HepG2 (cell line): ENCODE results near the gene APIP. TPM values are rescaled to one million over a fixed set of nuclear protein-coding genes. Genes with fewer than 3 reads are reported as not detected.

Experiments
- BHLHE40 ChIP-seq: IDR thresholded peaks from 2 replicates; pipeline ENCODE4 v1.6.1; 2011; ENCODE audit warnings: low read length, improper control_type of control experiment
- CREB1 ChIP-seq, 2 experiments: fragments of 450-650 bp in 1 of 2; IDR thresholded peaks; 2 replicates each; pipeline ENCODE4 v1.6.1; 2016 to 2017; ENCODE audit warnings: control low read depth in 1 of 2, mild to moderate bottlenecking in 1 of 2, missing compliant biosample characterization in 1 of 2, missing genetic modification characterization in 1 of 2
- LCORL ChIP-seq, 2 experiments: fragments of 450-650 bp in 1 of 2; sonication (generic) in 1 of 2; formaldehyde crosslinking in 1 of 2; IDR thresholded peaks; 2 replicates each; pipeline versions ENCODE4 v1.5.0 to v1.6.1; 2017 to 2020; ENCODE audit warnings: antibody characterized with exemption in 1 of 2, missing genetic modification reagents in 1 of 2
- NCOA1 ChIP-seq: sonication (generic); formaldehyde crosslinking; IDR thresholded peaks from 2 replicates; pipeline ENCODE4 v1.9.0; 2021; ENCODE audit warnings: missing genetic modification reagents
- NR2F1 ChIP-seq, 2 experiments: fragments of 450-650 bp in 1 of 2; formaldehyde crosslinking in 1 of 2; IDR thresholded peaks; 2 replicates each; pipeline versions ENCODE4 v1.5.0 to v1.6.1; 2016 to 2020; ENCODE audit warnings: mild to moderate bottlenecking in 1 of 2, missing compliant biosample characterization in 1 of 2, missing genetic modification reagents in 1 of 2, moderate library complexity in 1 of 2
- RCOR2 ChIP-seq: IDR thresholded peaks from 2 replicates; pipeline ENCODE4 v1.6.1; 2016; ENCODE audit warnings: missing biosample characterization, missing genetic modification reagents
- SMYD3 ChIP-seq: sonication (generic); formaldehyde crosslinking; IDR thresholded peaks from 2 replicates; pipeline ENCODE4 v1.8.1; 2023; ENCODE audit warnings: mild to moderate bottlenecking, missing genetic modification reagents
- SRY ChIP-seq: sonication (generic); formaldehyde crosslinking; IDR thresholded peaks from 2 replicates; pipeline ENCODE4 v1.8.0; 2022; ENCODE audit warnings: mild to moderate bottlenecking, missing genetic modification reagents
- STAG1 ChIP-seq: sonication (generic); formaldehyde crosslinking; IDR thresholded peaks from 2 replicates; pipeline ENCODE4 v1.4.0; 2020; ENCODE audit warnings: missing genetic modification reagents
- ZBTB7B ChIP-seq: sonication (generic); formaldehyde crosslinking; IDR thresholded peaks from 2 replicates; pipeline ENCODE4 v1.4.0; 2020; ENCODE audit warnings: missing genetic modification reagents
- ZFYVE20 ChIP-seq: sonication (generic); formaldehyde crosslinking; IDR thresholded peaks from 2 replicates; pipeline ENCODE4 v1.8.0; 2023; ENCODE audit warnings: low read depth, mild to moderate bottlenecking, moderate library complexity, missing genetic modification reagents, borderline replicate concordance
- ZKSCAN5 ChIP-seq: sonication (generic); formaldehyde crosslinking; IDR thresholded peaks from 2 replicates; pipeline ENCODE4 v1.5.1; 2020; ENCODE audit warnings: mild to moderate bottlenecking, missing genetic modification reagents
- ZMYM3 ChIP-seq: sonication (generic); formaldehyde crosslinking; IDR thresholded peaks from 2 replicates; pipeline ENCODE4 v1.5.1; 2020; ENCODE audit warnings: mild to moderate bottlenecking, missing genetic modification reagents
- ZNF121 ChIP-seq: sonication (generic); formaldehyde crosslinking; IDR thresholded peaks from 2 replicates; pipeline ENCODE4 v1.5.0; 2020; ENCODE audit warnings: mild to moderate bottlenecking, missing genetic modification reagents
- ZNF138 ChIP-seq: sonication (generic); formaldehyde crosslinking; IDR thresholded peaks from 2 replicates; pipeline ENCODE4 v1.5.0; 2020; ENCODE audit warnings: mild to moderate bottlenecking, low read depth, missing genetic modification reagents
- ZNF180 ChIP-seq: sonication (generic); formaldehyde crosslinking; IDR thresholded peaks from 2 replicates; pipeline ENCODE4 v1.4.0; 2020; ENCODE audit warnings: low read depth, missing genetic modification reagents, borderline replicate concordance
- ZNF230 ChIP-seq: sonication (generic); formaldehyde crosslinking; IDR thresholded peaks from 2 replicates; pipeline ENCODE4 v1.4.0; 2020; ENCODE audit warnings: mild to moderate bottlenecking, missing genetic modification reagents
- ZNF235 ChIP-seq: sonication (generic); formaldehyde crosslinking; IDR thresholded peaks from 2 replicates; pipeline ENCODE4 v1.8.1; 2023; ENCODE audit warnings: mild to moderate bottlenecking, missing genetic modification reagents, borderline replicate concordance
- ZNF33B ChIP-seq: sonication (generic); formaldehyde crosslinking; IDR thresholded peaks from 2 replicates; pipeline ENCODE4 v1.5.1; 2020; ENCODE audit warnings: mild to moderate bottlenecking, missing genetic modification reagents
- ZNF34 ChIP-seq: sonication (generic); formaldehyde crosslinking; IDR thresholded peaks from 2 replicates; pipeline ENCODE4 v1.4.0; 2020; ENCODE audit warnings: mild to moderate bottlenecking, missing genetic modification reagents, borderline replicate concordance
- ZNF446 ChIP-seq: sonication (generic); formaldehyde crosslinking; IDR thresholded peaks from 2 replicates; pipeline ENCODE4 v1.5.0; 2020; ENCODE audit warnings: mild to moderate bottlenecking, missing genetic modification reagents
- ZNF562 ChIP-seq: sonication (generic); formaldehyde crosslinking; IDR thresholded peaks from 2 replicates; pipeline ENCODE4 v1.8.0; 2022; ENCODE audit warnings: missing genetic modification reagents, borderline replicate concordance
- ZNF660 ChIP-seq: sonication (generic); formaldehyde crosslinking; IDR thresholded peaks from 2 replicates; pipeline ENCODE4 v1.5.1; 2020; ENCODE audit warnings: mild to moderate bottlenecking, low read depth, missing genetic modification reagents, borderline replicate concordance
- ZSCAN31 ChIP-seq: sonication (generic); formaldehyde crosslinking; IDR thresholded peaks from 2 replicates; pipeline ENCODE4 v1.5.0; 2020; ENCODE audit warnings: low read depth, mild to moderate bottlenecking, missing genetic modification reagents
- polyA plus RNA-seq, 8 experiments: library from polyadenylated mRNA; depleted of rRNA in 3 of 8; stranded (reverse) in 7 of 8; unstranded in 1 of 8; fragments of >200 nt; fragmentation: Illumina TruSeq in 4 of 8; extraction: Trizol in 4 of 8; gene quantifications; 2 replicates each; pipeline versions ENCODE4 v1.2.1 to v1.2.3, GENCODE V29; 2011 to 2016; ENCODE audit warnings: low read depth in 4 of 8, missing spikeins in 1 of 8, mixed read lengths in 1 of 8; ENCODE audit not compliant: insufficient read depth in 1 of 8
- total RNA-seq, 5 experiments: library from RNA; depleted of rRNA; stranded (reverse); fragments of >200 nt; fragmentation: Illumina TruSeq; extraction: Trizol; gene quantifications; 2 replicates each; pipeline ENCODE4 v1.2.3, GENCODE V29; 2016; ENCODE audit warnings: low read depth in 1 of 5
- TF ChIP-seq, protein P1 (sequence below): IDR thresholded peaks from 2 replicates; pipeline ENCODE4 v1.6.1; 2016; ENCODE audit warnings: missing compliant biosample characterization, missing genetic modification reagents, borderline replicate concordance
- TF ChIP-seq, protein P2 (sequence below): sonication (generic); formaldehyde crosslinking; IDR thresholded peaks from 2 replicates; pipeline ENCODE4 v1.4.0; 2020; ENCODE audit warnings: low read depth, mild to moderate bottlenecking, missing genetic modification reagents

The APIP gene
- total and polyA plus RNA-seq, 2 of the 13 experiments (the other 11 are each of a cell fraction or from before 2014, with no cell fraction given) = 16.9 to 31.0 TPM

DNA sequence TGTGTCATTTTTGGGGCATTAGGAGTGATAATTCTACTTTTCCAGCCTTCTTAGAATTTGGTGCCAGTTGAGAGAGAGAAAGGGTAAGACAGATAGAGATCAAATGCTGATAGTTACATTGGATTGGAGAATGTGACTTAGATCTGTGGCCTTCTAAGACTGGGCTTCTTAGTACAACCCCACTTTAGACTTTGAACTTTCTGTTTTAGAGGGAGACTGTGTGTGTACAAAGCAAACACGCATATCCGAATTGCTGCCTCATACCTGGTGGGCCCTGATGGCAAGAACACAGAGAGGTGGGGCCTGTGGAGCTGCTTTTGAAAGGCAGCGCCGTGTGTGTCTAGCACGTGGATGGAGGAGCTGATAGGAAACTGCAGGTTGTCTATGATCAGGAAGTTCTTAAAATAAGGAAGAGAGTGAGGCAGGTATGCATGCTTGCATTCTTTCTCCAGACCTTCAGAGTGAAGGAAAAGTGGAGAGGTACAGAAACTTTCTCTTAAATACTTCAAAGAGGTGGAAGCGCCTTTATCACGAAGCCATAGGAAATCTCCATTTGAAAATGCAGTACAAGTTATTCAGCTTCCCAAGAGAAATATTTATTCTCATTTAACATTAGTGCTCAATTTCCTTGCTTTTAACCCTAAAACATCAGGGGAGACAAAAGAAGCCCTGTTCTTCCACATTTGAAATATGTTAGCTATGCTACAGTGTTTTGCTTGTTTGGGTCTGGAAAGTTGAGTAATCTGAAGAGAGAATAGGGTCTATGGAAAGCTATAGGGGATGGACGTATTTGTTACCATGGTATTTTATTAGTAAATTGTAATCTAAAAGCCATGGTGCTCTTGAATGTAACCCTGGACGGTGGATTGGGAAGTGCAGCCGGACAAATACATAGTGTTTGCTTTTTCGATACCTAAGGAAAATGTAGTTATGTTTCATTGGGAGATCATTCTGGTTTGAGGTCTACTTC, 13.9 kb upstream of the APIP start (continued):
- TF ChIP-seq SMYD3 (CRISPR knock-in tag) (peak; percentile 91; the same call in 1 of the 2 replicates), CREB1 (IDR thresholded peaks at IDR 0.05) (no peak), CREB1 (CRISPR knock-in tag; IDR thresholded peaks at IDR 0.05) (peak; percentile 78), NCOA1 (CRISPR knock-in tag) (no peak), SRY (CRISPR knock-in tag) (peak; percentile 29; the same call in 1 of the 2 replicates), ZNF138 (CRISPR knock-in tag) (no peak), ZNF562 (peak; percentile 60; the same call in 1 of the 2 replicates), ZNF33B (no peak; the same call in 1 of the 2 replicates), ZSCAN31 (CRISPR knock-in tag) (peak; percentile 84), BHLHE40 (peak; percentile 89), ZKSCAN5 (no peak), NR2F1 (CRISPR knock-in tag; IDR thresholded peaks at IDR 0.05) (no peak), ZNF121 (CRISPR knock-in tag) (peak; percentile 100), STAG1 (no peak; the same call in 1 of the 2 replicates), LCORL (IDR thresholded peaks at IDR 0.05) (peak; percentile 81; the same call in 1 of the 2 replicates), LCORL (CRISPR knock-in tag; IDR thresholded peaks at IDR 0.05) (peak; percentile 89; the same call in 1 of the 2 replicates), ZFYVE20 (CRISPR knock-in tag) (no peak), ZNF180 (CRISPR knock-in tag) (no peak), ZNF230 (CRISPR knock-in tag) (no peak; the same call in 1 of the 2 replicates), ZBTB7B (peak; percentile 96), RCOR2 (CRISPR knock-in tag) (peak; percentile 93), ZNF235 (CRISPR knock-in tag) (no peak), ZMYM3 (CRISPR knock-in tag) (peak; percentile 92), ZNF660 (CRISPR knock-in tag) (no peak), ZNF446 (CRISPR knock-in tag) (no peak), ZNF34 (CRISPR knock-in tag) (no peak)
- TF ChIP-seq, protein P1, sequence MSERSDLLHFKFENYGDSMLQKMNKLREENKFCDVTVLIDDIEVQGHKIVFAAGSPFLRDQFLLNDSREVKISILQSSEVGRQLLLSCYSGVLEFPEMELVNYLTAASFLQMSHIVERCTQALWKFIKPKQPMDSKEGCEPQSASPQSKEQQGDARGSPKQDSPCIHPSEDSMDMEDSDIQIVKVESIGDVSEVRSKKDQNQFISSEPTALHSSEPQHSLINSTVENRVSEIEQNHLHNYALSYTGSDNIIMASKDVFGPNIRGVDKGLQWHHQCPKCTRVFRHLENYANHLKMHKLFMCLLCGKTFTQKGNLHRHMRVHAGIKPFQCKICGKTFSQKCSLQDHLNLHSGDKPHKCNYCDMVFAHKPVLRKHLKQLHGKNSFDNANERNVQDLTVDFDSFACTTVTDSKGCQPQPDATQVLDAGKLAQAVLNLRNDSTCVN (CRISPR knock-in tag) = peak; percentile 89
- TF ChIP-seq, protein P2, sequence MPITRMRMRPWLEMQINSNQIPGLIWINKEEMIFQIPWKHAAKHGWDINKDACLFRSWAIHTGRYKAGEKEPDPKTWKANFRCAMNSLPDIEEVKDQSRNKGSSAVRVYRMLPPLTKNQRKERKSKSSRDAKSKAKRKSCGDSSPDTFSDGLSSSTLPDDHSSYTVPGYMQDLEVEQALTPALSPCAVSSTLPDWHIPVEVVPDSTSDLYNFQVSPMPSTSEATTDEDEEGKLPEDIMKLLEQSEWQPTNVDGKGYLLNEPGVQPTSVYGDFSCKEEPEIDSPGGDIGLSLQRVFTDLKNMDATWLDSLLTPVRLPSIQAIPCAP (CRISPR knock-in tag) = no peak
